Right forelimb (tissue), 1 donor: ENCODE measurements around the gene ENTREP3.

Experiments used
- DNase-seq: peaks from one replicate; pipeline ENCODE4 v3.0.0-alpha.2; 2018

The ENTREP3 gene

DNA sequence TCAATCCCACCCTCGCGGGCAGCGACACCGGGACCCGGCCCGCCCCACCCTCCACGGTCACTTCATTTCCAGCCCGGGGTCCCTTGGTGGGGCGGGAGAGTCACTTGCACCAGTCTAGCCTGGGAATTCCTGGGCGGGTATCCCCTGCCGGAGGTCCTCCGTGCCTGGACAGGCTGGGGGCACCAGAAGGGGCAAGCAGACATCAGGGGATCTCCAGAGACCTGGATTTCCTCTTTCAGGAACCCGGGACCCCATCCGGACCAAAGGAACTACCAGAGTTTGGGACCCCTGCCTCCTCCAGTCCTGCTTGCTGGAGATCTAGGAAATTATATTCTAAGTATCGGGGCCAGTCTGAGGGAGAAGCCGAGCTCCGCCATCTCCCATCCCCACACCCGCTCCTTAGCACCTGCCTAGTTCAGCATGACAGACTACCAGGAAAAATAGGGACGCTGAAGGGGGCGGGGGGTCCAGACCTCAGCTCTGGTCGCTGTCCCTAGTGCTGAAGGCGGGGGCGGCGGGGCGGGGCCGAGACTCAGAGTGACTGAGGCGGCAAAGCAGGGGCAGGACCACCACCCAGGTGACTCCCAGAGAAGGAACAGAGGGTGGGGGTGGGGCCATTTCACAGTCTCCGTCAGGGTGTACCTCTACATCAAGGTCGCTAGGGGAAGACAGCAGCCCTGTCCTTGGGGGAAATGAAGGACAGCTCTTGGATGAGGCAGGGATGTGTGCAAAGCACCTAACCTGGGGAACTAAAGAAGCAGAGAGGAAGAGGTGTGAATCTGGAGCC lies 22.8 kb upstream of the ENTREP3 start:
- peak; percentile 81 for DNase-seq

GRCh38 chr1:155277070-155277901 lies 22.0 kb upstream of the ENTREP3 start, which contains the start of gene HCN3:
Gene HCN3, plus strand, starts transcription at chr1:155277463. Its CDS starts 128 bp downstream, at chr1:155277591.
- DNase-seq = peak; percentile 99

GRCh38 chr1:155273343-155274245 lies 18.3 kb upstream of the ENTREP3 start, which contains the start of gene CLK2:
Gene CLK2, minus strand, starts transcription at chr1:155273504. Its CDS starts 2,527 bp downstream, at chr1:155270977.
- peak; percentile 98 for DNase-seq

- DNase-seq = no peak
These were observed 17.4 kb upstream of the ENTREP3 start for GRCh38 chr1:155272466-155273342.

DNA sequence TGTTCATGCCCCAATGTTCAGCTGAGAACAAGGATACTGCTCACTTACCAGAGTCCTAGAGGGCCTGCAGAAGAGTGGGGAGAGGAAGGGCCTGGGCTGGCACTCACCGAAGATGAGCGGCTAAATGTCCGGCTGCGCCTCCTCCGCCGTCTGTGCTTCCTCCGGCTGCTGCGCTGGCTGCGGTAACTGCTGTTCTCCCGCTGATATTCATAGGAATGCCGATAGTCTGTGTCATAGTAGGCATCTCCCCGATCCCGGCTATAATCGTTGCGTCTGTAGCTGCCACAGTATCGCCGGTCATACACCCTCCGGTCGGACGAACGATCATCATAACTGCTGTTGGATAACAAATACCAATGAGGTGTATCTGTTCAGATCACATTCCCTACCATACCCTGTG lies 14.1 kb upstream of the ENTREP3 start:
- DNase-seq = no peak

GRCh38 chr1:155268630-155269029 lies 13.3 kb upstream of the ENTREP3 start:
- DNase-seq = no peak

DNA sequence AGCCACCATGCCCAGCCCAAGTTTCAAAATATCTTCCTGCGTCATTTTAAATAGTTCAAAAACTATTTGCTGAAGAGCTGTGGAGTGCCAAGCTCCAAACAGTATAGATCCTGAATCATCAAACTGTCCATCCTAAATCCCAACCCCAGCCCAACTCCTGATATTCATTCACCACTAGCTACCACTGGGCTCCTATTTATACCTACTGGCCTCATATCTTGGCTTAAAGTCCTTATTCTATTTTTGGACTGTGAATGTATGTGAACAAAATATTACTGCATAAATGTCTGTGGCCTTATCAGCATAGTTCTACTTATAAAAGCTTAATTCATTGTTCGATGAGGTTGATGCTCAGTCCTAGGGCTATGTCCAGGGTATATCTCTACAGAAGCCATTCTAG lies 12.1 kb upstream of the ENTREP3 start:
- no peak for DNase-seq

DNA sequence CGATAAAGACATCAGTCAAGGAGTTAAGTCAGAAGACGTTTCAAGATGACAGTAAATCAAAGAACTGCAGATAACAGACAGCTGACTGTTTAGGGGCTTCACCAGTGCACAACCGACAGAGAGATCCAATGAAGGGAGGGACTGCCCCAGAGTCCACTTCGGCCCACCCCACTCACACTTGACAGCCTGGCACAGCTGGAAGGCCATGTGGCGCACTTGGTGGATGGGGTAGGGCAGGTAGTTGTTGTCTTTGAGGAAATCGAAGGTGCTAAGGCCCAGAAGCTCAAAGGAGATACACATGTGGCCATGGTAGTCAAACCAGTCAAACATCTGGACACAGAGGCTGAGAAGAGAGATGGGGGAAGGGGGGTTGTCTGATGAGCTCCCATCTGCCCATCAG lies 11.3 kb upstream of the ENTREP3 start:
- DNase-seq = no peak

GRCh38 chr1:155263067-155263466 lies 7.8 kb upstream of the ENTREP3 start:
- DNase-seq = no peak

GRCh38 chr1:155261852-155262673 lies 6.8 kb upstream of the ENTREP3 start, which contains the start of gene SCAMP3:
Gene SCAMP3, minus strand, starts transcription at chr1:155262360. Its CDS starts 209 bp downstream, at chr1:155262151.
- DNase-seq = peak; percentile 92

- DNase-seq = no peak
These were observed 6.2 kb upstream of the ENTREP3 start for GRCh38 chr1:155261493-155261851.

- no peak for DNase-seq
These were observed 5.0 kb upstream of the ENTREP3 start for GRCh38 chr1:155260276-155260675.

DNA sequence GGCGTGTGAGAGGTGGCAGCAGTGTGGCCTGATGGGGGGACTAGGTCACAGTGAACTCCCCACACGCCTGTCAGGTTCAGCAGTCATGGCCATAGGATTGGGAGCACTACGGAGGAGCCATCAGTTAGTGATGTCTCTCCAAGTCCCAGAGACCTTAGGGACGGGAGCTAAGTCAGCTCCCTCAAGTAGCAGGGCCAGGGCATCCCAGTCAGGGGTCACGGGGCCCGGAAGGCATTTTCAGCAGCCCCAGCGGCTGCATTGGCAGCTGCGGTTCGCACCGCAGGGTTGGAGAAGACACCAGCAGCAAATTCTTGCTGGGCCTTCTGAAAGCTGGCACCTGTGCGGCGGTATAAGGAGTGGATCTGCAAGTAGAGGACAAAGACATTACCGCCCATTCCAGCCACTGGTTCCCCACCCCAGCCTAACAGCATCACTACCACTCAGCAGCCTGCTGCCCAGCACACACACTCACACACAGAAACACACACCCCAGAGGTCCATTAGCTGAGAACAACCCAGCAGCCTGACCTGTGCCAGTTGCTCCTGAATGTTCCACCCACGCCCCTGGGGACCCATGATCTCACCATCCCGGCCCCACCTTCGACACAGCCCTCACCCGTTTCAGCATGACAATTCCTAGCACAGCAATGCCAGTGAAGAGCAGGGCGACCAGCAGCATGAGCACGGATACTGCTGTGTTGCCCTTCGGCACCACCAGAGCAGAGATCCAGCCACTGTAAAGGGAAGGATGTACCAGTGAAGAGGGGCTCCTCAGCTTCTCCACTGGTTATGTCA lies 972 bp upstream of the ENTREP3 start:
- no peak for DNase-seq

- DNase-seq = peak; percentile 63
These were observed 505 bp downstream of the ENTREP3 start for GRCh38 chr1:155254714-155255242.

DNA sequence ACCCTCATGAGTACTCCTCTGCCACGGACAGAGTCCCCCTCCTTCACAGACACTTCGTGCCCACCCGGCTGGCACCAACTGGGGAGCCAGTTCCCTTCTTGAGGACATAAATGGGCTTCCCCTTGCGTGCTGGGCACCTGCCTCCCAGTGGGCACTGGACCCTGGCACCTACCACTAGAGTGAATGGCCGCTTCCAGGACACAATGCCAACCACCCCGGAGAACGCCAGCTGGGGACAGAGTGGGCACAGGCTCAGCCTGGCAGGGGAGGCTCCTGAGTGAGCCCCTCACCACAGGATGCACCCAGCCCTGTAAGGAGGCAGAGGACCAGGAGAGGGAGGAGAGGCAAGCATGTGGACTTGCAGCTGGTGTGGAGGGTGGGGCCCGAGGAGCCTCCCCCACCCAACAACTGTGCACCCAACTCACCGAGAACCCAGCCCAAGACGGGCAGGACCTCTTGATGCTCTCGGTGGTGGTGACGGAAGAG lies 1.0 kb downstream of the ENTREP3 start:
- no peak for DNase-seq

GRCh38 chr1:155253797-155254196 lies 1.5 kb downstream of the ENTREP3 start:
- no peak for DNase-seq

GRCh38 chr1:155253208-155253607 lies 2.1 kb downstream of the ENTREP3 start:
- no peak for DNase-seq

GRCh38 chr1:155251566-155251965 lies 3.7 kb downstream of the ENTREP3 start:
- no peak for DNase-seq
